HFF-Myc (cell line): Measurements from ENCODE around the gene PRKAG2.

Experiments used
- DNase-seq: peaks from one replicate; pipeline ENCODE4 v3.0.0-alpha.2; 2011; ENCODE audit warnings: low read depth; ENCODE audit errors: extremely low read depth
- H3K4me3 ChIP-seq: replicated peaks from 2 replicates; pipeline ENCODE4 v1.5.1; 2011; ENCODE audit warnings: low read depth, mild to moderate bottlenecking, control low read depth, low read length
- TF ChIP-seq, protein P1 (sequence below): IDR thresholded peaks from 2 replicates; pipeline ENCODE4 v1.5.1; 2012; ENCODE audit warnings: mild to moderate bottlenecking, low read depth, low read length, control low read depth; ENCODE audit errors: missing control alignments

The PRKAG2 gene

GRCh38 chr7:151699928-151700319 lies 177.0 kb downstream of the PRKAG2 start:
- TF ChIP-seq, protein P1, sequence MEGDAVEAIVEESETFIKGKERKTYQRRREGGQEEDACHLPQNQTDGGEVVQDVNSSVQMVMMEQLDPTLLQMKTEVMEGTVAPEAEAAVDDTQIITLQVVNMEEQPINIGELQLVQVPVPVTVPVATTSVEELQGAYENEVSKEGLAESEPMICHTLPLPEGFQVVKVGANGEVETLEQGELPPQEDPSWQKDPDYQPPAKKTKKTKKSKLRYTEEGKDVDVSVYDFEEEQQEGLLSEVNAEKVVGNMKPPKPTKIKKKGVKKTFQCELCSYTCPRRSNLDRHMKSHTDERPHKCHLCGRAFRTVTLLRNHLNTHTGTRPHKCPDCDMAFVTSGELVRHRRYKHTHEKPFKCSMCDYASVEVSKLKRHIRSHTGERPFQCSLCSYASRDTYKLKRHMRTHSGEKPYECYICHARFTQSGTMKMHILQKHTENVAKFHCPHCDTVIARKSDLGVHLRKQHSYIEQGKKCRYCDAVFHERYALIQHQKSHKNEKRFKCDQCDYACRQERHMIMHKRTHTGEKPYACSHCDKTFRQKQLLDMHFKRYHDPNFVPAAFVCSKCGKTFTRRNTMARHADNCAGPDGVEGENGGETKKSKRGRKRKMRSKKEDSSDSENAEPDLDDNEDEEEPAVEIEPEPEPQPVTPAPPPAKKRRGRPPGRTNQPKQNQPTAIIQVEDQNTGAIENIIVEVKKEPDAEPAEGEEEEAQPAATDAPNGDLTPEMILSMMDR, result no peak
- H3K4me3 ChIP-seq, result no peak overlapping the region
- DNase-seq, result no peak

DNA sequence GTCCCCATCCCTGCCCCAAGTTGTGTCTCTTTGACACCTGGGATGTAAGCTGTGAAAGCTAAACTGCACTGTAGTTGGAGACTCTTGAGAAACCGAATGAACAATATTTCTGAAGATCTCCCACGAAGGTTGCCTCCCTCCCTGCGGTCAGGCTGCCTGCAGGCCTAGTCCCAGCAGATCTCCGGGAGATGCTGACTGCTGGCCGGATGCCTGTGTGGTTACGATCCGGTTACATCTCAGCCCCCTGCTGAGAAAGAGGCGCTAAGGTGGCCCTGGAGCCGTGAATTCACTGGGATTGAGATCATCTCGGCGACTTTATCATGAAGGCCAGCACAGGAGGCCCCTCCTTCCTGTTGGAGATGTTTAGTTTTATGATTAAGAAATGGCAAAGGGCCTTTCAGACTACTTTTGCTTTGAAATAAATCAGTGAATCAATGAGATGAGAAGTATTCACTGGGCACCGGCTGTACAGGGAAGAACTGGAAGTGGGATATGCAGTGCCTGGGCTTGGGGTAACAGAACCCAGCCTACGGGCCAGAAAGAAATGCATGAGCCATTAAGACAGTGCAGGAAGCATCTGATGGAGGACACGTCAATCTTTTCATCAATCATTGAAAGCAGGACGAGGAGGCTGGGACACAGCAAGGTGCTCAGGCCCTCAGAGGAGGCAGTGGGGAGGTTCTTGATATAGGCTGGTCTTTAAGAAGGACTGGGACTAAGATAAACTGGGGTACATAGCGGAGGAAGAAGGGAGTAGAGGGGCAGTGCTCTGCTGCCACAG lies 177.6 kb downstream of the PRKAG2 start:
- TF ChIP-seq, protein P1, result no peak
- no peak overlapping the region for H3K4me3 ChIP-seq
- DNase-seq, result no peak

- TF ChIP-seq, protein P1, result no peak
- DNase-seq, result no peak
- H3K4me3 ChIP-seq, result no peak overlapping the region
These were observed 179.0 kb downstream of the PRKAG2 start for GRCh38 chr7:151697942-151698341.

GRCh38 chr7:151697515-151697895 lies 179.4 kb downstream of the PRKAG2 start:
- no peak for DNase-seq
- no peak overlapping the region for H3K4me3 ChIP-seq
- TF ChIP-seq, protein P1, result no peak

DNA sequence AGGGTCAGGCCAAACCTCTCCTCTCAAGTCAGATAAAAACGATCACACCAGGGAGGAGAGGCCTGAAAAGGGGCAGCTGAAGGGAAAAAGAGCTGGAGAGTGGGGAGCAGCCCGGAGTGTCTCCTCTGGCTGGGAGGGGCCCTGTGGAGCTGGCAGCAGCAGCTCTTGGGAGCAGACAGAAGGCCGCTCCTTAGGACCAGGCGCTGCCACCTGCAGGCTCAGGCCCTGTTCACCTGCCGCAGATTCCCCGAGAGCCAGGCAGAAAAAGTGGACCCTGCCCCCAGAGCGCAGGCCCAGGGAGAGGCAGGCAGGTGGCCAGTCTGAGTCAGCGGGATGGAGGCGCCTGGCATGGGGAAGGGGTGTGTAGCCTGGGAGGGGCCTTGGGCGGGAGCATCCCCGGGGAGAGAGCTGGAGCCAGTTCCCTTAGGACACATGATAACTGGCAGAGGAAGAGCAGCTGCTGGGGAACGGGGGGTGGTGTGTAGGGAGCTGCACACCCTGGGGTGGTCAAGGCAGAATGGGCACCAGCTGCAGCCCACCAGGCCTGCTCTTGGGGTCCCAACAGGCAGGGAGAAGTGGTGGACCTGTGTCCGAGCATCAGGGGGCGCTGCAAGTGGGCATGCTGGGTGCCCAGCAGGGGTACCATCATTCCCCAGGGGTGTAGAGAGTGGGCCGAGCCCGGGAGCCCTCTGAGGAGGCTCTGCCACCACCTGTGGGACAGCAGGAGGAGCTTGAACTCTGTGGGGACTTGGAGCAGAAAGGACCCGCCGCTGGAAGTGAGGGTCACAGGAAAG lies 180.0 kb downstream of the PRKAG2 start:
- TF ChIP-seq, protein P1, result no peak
- no peak for DNase-seq
- H3K4me3 ChIP-seq, result no peak overlapping the region

DNA sequence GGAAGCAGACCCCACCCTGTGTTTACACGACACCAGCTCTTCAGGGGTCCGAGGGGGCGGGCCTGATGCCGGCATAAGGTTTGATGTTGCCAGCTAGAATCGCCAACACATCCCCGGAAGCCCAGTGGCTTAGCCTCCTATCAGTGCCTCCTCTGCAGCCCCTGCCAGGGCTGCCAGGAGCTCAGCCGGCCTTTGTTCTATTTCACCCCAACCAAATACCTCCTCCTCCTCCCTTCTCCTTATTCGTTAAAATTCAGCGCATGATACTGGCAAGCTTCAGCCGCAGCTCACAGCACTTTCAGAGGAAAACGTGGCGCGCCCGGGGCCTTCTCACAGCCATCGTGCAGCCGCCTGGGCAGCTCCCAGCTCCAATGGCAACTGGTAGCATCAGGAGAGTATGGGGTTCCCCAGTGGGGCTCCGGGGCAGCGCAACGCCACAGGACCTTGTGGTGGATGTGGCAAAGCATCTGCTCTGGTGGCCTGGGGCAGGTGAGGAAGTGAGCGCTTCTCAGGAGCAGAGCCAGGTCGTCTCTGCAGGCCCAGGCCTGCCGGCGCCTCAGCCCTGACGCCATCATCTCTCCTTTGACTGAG lies 180.9 kb downstream of the PRKAG2 start:
- no peak for DNase-seq
- no peak overlapping the region for H3K4me3 ChIP-seq
- TF ChIP-seq, protein P1, result no peak
